IMR-90 (cell line): ENCODE measurements around the gene RAP1GAP2. TPM values are rescaled to one million over a fixed set of nuclear protein-coding genes. Genes with fewer than 3 reads are reported as not detected.

Experiments
- ATAC-seq: fragments of 200-7000 bp; cut with Tn5 transposase; 2 replicates; pipeline ENCODE4 v1.9.1; 2020; ENCODE audit warnings: low read depth, mild to moderate bottlenecking, moderate library complexity
- BruUV-seq: library from RNA; stranded (reverse); fragments of 400-500 nt; replicated peaks from 2 replicates; lab custom pipeline; 2021; lab: Mats Ljungman, UMichigan
- CTCF ChIA-PET: fragments of 300-600 bp; formaldehyde crosslinking; extraction: SDS; loops from one replicate; lab custom pipeline; 2021; ENCODE audit warnings: antibody characterized with exemption; lab: Yijun Ruan, JAX
- POLR2A ChIA-PET: fragments of 300-600 bp; sonication (Branson Sonifier 250); formaldehyde crosslinking; loops from one replicate; lab custom pipeline; 2022; ENCODE audit warnings: antibody characterized with exemption; ENCODE audit not compliant: unreplicated experiment; lab: Charles Lee
- DNase-seq: peaks from one replicate; pipeline ENCODE4 v3.0.0; 2013
- H2AFZ ChIP-seq: replicated peaks from 2 replicates; pipeline ENCODE3; 2013; ENCODE audit warnings: low read length, mild to moderate bottlenecking; ENCODE audit not compliant: poor library complexity
- H2AK5ac ChIP-seq: 2 replicates; pipeline ENCODE4 v1.6.1; 2013; ENCODE audit warnings: low read depth, low read length, inconsistent platforms
- H2AK9ac ChIP-seq: replicated peaks from 2 replicates; pipeline ENCODE3; 2013; ENCODE audit warnings: mild to moderate bottlenecking, low read depth, low read length, moderate library complexity; ENCODE audit not compliant: poor library complexity
- H2BK120ac ChIP-seq: 2 replicates; pipeline ENCODE4 v1.6.1; 2013; ENCODE audit warnings: low read depth, low read length, inconsistent platforms
- H2BK15ac ChIP-seq: 3 replicates; pipeline ENCODE4 v1.6.1; 2013; ENCODE audit warnings: low read depth, low read length, inconsistent platforms
- H2BK20ac ChIP-seq: 2 replicates; pipeline ENCODE4 v1.6.1; 2013; ENCODE audit warnings: low read depth, mild to moderate bottlenecking, inconsistent platforms, low read length, moderate library complexity
- H2BK5ac ChIP-seq: 2 replicates; pipeline ENCODE4 v1.6.1; 2013; ENCODE audit warnings: mild to moderate bottlenecking, low read depth, low read length, inconsistent platforms; ENCODE audit not compliant: poor library complexity, severe bottlenecking
- H3K14ac ChIP-seq: replicated peaks from 2 replicates; pipeline ENCODE4 v1.6.1; 2013; ENCODE audit warnings: low read depth, low read length, inconsistent platforms
- H3K18ac ChIP-seq: 2 replicates; pipeline ENCODE4 v1.6.1; 2013; ENCODE audit warnings: low read depth, low read length, control low read depth
- H3K23ac ChIP-seq: 2 replicates; pipeline ENCODE4 v1.6.1; 2013; ENCODE audit warnings: low read depth, low read length, inconsistent platforms
- H3K27ac ChIP-seq: 2 replicates; pipeline ENCODE4 v1.5.1; 2013; ENCODE audit warnings: mild to moderate bottlenecking, control low read depth, low read length; ENCODE audit not compliant: insufficient read depth
- H3K27me3 ChIP-seq: 2 replicates; pipeline ENCODE4 v1.6.1; 2013; ENCODE audit warnings: low read length; ENCODE audit not compliant: control insufficient read depth, insufficient read depth
- H3K36me3 ChIP-seq: 2 replicates; pipeline ENCODE4 v1.6.1; 2013; ENCODE audit warnings: low read length, mixed read lengths; ENCODE audit not compliant: control insufficient read depth, insufficient read depth
- H3K4ac ChIP-seq: 2 replicates; pipeline ENCODE4 v1.6.1; 2013; ENCODE audit warnings: low read depth, low read length, inconsistent platforms
- H3K4me1 ChIP-seq: 2 replicates; pipeline ENCODE4 v1.6.1; 2013; ENCODE audit warnings: low read length, mixed read lengths; ENCODE audit not compliant: control insufficient read depth, insufficient read depth
- H3K4me2 ChIP-seq: 2 replicates; pipeline ENCODE4 v1.6.1; 2013; ENCODE audit warnings: low read depth, mild to moderate bottlenecking, control low read depth, low read length, moderate library complexity
- H3K4me3 ChIP-seq: 2 replicates; pipeline ENCODE4 v1.5.1; 2013; ENCODE audit warnings: low read depth, mild to moderate bottlenecking, control low read depth, low read length, moderate library complexity; ENCODE audit not compliant: insufficient read depth
- H3K56ac ChIP-seq: 2 replicates; pipeline ENCODE4 v1.6.1; 2013; ENCODE audit warnings: low read length, inconsistent platforms; ENCODE audit not compliant: insufficient read depth; ENCODE audit errors: extremely low read depth
- H3K79me1 ChIP-seq, 2 experiments: 2 replicates each; pipeline ENCODE4 v1.6.1; 2013; ENCODE audit warnings: low read length in 2 of 2, inconsistent platforms in 1 of 2, low read depth in 1 of 2
- H3K9ac ChIP-seq: 2 replicates; pipeline ENCODE4 v1.6.1; 2013; ENCODE audit warnings: low read depth, low read length, control low read depth
- H3K9me1 ChIP-seq: 2 replicates; pipeline ENCODE4 v1.6.1; 2013; ENCODE audit warnings: low read length, inconsistent platforms; ENCODE audit not compliant: insufficient read depth
- H3K9me3 ChIP-seq: 2 replicates; pipeline ENCODE4 v1.6.1; 2013; ENCODE audit warnings: low read length; ENCODE audit not compliant: control insufficient read depth, insufficient read depth
- H4K20me1 ChIP-seq: 2 replicates; pipeline ENCODE4 v1.6.1; 2013; ENCODE audit warnings: low read length, inconsistent platforms; ENCODE audit not compliant: insufficient read depth
- H4K5ac ChIP-seq: 2 replicates; pipeline ENCODE4 v1.6.1; 2013; ENCODE audit warnings: mild to moderate bottlenecking, low read depth, low read length, control low read depth
- H4K8ac ChIP-seq, 2 experiments: 2 replicates each; pipeline ENCODE4 v1.6.1; 2013; ENCODE audit warnings: low read depth in 2 of 2, low read length in 2 of 2, control low read depth in 1 of 2, inconsistent platforms in 1 of 2
- H4K91ac ChIP-seq: 2 replicates; pipeline ENCODE4 v1.6.1; 2013; ENCODE audit warnings: low read depth, low read length, inconsistent platforms; ENCODE audit not compliant: insufficient read depth
- BHLHE40 ChIP-seq: fragments of 150-350 bp; IDR thresholded peaks from 2 replicates; pipeline ENCODE4 v1.6.1; 2016; ENCODE audit warnings: mild to moderate bottlenecking, low read depth, low read length
- CEBPB ChIP-seq: IDR thresholded peaks from 2 replicates; pipeline ENCODE4 v1.6.1; 2012; ENCODE audit warnings: low read depth, low read length, improper control_type of control experiment
- CHD1 ChIP-seq: IDR thresholded peaks from 2 replicates; pipeline ENCODE4 v1.6.1; 2012; ENCODE audit warnings: low read depth, low read length, improper control_type of control experiment
- ELK1 ChIP-seq: fragments of 150-350 bp; IDR thresholded peaks from 2 replicates; pipeline ENCODE4 v1.6.1; 2016; ENCODE audit warnings: low read depth, mild to moderate bottlenecking, low read length, moderate library complexity, borderline replicate concordance
- FOS ChIP-seq: fragments of 150-350 bp; IDR thresholded peaks from 2 replicates; pipeline ENCODE4 v1.6.1; 2016; ENCODE audit warnings: low read depth, low read length
- MAFK ChIP-seq: IDR thresholded peaks from 2 replicates; pipeline ENCODE4 v1.6.1; 2012; ENCODE audit warnings: low read depth, low read length, improper control_type of control experiment
- NFE2L2 ChIP-seq: fragments of 150-350 bp; IDR thresholded peaks from 2 replicates; pipeline ENCODE4 v1.6.1; 2016; ENCODE audit warnings: low read depth, mild to moderate bottlenecking, low read length
- POLR2A ChIP-seq: IDR thresholded peaks from 2 replicates; pipeline ENCODE4 v1.6.1; 2012; ENCODE audit warnings: mild to moderate bottlenecking, low read depth, low read length
- RAD21 ChIP-seq: IDR thresholded peaks from 2 replicates; pipeline ENCODE4 v1.6.1; 2012; ENCODE audit warnings: low read length, improper control_type of control experiment
- RCOR1 ChIP-seq: IDR thresholded peaks from 2 replicates; pipeline ENCODE4 v1.6.1; 2012; ENCODE audit warnings: mild to moderate bottlenecking, low read length, improper control_type of control experiment; ENCODE audit not compliant: insufficient replicate concordance
- RFX5 ChIP-seq: IDR thresholded peaks from 2 replicates; pipeline ENCODE4 v1.8.0; 2012; ENCODE audit warnings: low read depth, mild to moderate bottlenecking, low read length, moderate library complexity
- SMC3 ChIP-seq: fragments of 150-350 bp; IDR thresholded peaks from 2 replicates; pipeline ENCODE4 v1.6.1; 2016; ENCODE audit warnings: low read depth, mild to moderate bottlenecking, antibody characterized with exemption, low read length, moderate library complexity
- WGBS, 2 experiments: methylation state at CpG; one replicate each; pipeline versions ENCODE4 v1.1.5 to v1.1.7; 2013; ENCODE audit warnings: missing lambda C conversion rate in 2 of 2; ENCODE audit not compliant: insufficient read length in 1 of 2; ENCODE audit errors: extremely low coverage in 2 of 2; 5-methylcytosine and 5-hydroxymethylcytosine counted together
- dilution Hi-C: fragments of 300-500 bp; cut with HindIII; formaldehyde crosslinking; loops from one replicate; pipeline ENCODE4 v1.14.3; 2018; ENCODE audit warnings: low sequenced_read_pairs; ENCODE audit not compliant: unreplicated experiment
- in situ Hi-C: fragments of 300-500 bp; cut with MboI; formaldehyde crosslinking; loops from 3 replicates; pipeline ENCODE4 v1.14.3; 2019; ENCODE audit warnings: low sequenced_read_pairs, inconsistent platforms, mixed read lengths
- intact Hi-C: fragments of 100-400 bp; cut with micrococcal nuclease; formaldehyde crosslinking; loops from 2 replicates; pipeline ENCODE4 v1.10.0; 2022
- polyA plus RNA-seq, 3 experiments: library from polyadenylated mRNA; depleted of rRNA; stranded (reverse); fragments of >200 nt; gene quantifications; 2 replicates each; pipeline ENCODE4 v1.2.3, GENCODE V29; 2012; ENCODE audit warnings: low replicate concordance in 1 of 3
- total RNA-seq: library from RNA; depleted of rRNA; stranded (reverse); fragments of >200 nt; gene quantifications from 2 replicates; pipeline ENCODE4 v1.2.3, GENCODE V29; 2012
- TF ChIP-seq, protein P1 (sequence below): conservative IDR thresholded peaks from 2 replicates; pipeline ENCODE4 v1.5.1; 2012; ENCODE audit warnings: mild to moderate bottlenecking, low read depth, low read length, improper control_type of control experiment
- TF ChIP-seq, protein P2 (sequence below): fragments of 150-350 bp; IDR thresholded peaks from 2 replicates; pipeline ENCODE4 v1.6.1; 2017; ENCODE audit warnings: mild to moderate bottlenecking, antibody characterized with exemption, low read length, low read depth

Gene RAP1GAP2
- total and polyA plus RNA-seq, 2 of the 4 experiments (the other 2 are of a cell fraction) = 5.7 to 7.5 TPM

DNA sequence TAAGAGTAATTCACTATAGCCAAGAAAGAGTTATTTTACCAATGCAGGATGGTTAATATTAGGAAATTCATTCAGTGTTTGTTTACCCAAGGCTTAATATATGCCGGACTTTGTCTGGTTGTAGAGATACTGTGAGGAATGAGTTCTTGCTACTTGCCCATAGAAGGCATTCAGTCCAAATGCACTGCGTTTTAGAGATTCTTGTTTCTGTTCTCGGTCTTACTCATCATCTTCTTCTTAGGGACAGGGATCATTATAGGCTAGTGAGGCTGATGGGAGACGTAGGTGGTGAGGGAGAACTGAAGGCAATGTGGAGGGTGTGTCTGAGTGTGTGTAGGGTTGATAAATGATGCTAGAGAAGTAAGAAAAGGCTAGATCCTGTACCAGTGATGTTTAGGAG lies 176.5 kb downstream of the RAP1GAP2 start:
- H3K27ac ChIP-seq = no peak overlapping the region
- H4K8ac ChIP-seq = peak overlapping the region in 1 of 2 experiments; percentile 78; a peak in 2 of 4 replicates
- 0 out of 2 replicates have a peak overlapping the region, but pooled peaks have one; percentile 66 for H3K23ac ChIP-seq
- no peaks in the 10 kb centered on the region for H3K9me3 ChIP-seq
- no peak overlapping the region for H3K14ac ChIP-seq
- H2BK5ac ChIP-seq = peak overlapping the region; percentile 74
- ATAC-seq (peak; percentile 54), DNase-seq (peak; percentile 42)
- 0 out of 2 replicates have a peak overlapping the region, but pooled peaks have one; percentile 27 for H3K4ac ChIP-seq
- H2AFZ ChIP-seq = no peak overlapping the region
- H2AK9ac ChIP-seq = peak overlapping the region; percentile 24
- H4K20me1 ChIP-seq = no peaks in the 10 kb centered on the region
- CTCF ChIA-PET = no interaction called here
- 20% methylated on average over 1 of the region's 4 CpGs; no CpG with 5 or more reads in 1 of the 2 experiments for WGBS, 2 experiments
- no peak overlapping the region for H3K18ac ChIP-seq
- H3K4me2 ChIP-seq = no peak overlapping the region
- no peaks in the 10 kb centered on the region for H3K9me1 ChIP-seq
- H3K27me3 ChIP-seq = no peaks in the 10 kb centered on the region
- no peak overlapping the region for H3K56ac ChIP-seq
- H2BK120ac ChIP-seq = peak overlapping the region; percentile 64
- intact Hi-C loops = no loop called here
- peak overlapping the region; percentile 45; the same call in 1 of the 2 replicates for H2BK20ac ChIP-seq
- POLR2A ChIA-PET = no interaction called here
- H2AK5ac ChIP-seq = no peak overlapping the region
- TF ChIP-seq BHLHE40 (no peak), ELK1 (no peak), MAFK (no peak), RFX5 (no peak), FOS (no peak), RAD21 (no peak), CHD1 (no peak), POLR2A (no peak), RCOR1 (no peak), SMC3 (no peak), CEBPB (no peak), NFE2L2 (no peak)
- TF ChIP-seq, protein P1, sequence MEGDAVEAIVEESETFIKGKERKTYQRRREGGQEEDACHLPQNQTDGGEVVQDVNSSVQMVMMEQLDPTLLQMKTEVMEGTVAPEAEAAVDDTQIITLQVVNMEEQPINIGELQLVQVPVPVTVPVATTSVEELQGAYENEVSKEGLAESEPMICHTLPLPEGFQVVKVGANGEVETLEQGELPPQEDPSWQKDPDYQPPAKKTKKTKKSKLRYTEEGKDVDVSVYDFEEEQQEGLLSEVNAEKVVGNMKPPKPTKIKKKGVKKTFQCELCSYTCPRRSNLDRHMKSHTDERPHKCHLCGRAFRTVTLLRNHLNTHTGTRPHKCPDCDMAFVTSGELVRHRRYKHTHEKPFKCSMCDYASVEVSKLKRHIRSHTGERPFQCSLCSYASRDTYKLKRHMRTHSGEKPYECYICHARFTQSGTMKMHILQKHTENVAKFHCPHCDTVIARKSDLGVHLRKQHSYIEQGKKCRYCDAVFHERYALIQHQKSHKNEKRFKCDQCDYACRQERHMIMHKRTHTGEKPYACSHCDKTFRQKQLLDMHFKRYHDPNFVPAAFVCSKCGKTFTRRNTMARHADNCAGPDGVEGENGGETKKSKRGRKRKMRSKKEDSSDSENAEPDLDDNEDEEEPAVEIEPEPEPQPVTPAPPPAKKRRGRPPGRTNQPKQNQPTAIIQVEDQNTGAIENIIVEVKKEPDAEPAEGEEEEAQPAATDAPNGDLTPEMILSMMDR = no peak
- TF ChIP-seq, protein P2, sequence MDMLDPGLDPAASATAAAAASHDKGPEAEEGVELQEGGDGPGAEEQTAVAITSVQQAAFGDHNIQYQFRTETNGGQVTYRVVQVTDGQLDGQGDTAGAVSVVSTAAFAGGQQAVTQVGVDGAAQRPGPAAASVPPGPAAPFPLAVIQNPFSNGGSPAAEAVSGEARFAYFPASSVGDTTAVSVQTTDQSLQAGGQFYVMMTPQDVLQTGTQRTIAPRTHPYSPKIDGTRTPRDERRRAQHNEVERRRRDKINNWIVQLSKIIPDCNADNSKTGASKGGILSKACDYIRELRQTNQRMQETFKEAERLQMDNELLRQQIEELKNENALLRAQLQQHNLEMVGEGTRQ = no peak
- H3K4me3 ChIP-seq = no peak overlapping the region
- H4K5ac ChIP-seq = no peak overlapping the region; the same call in 1 of the 2 replicates
- in situ Hi-C loops = no loop called here
- H2BK15ac ChIP-seq = no peak overlapping the region
- no TSS peak for BruUV-seq
- no peaks in the 10 kb centered on the region for H3K79me1 ChIP-seq
- H4K91ac ChIP-seq = no peak overlapping the region
- no peak overlapping the region for H3K9ac ChIP-seq
- H3K4me1 ChIP-seq = no peaks in the 10 kb centered on the region
- dilution Hi-C loops = no loop called here
- no peaks in the 10 kb centered on the region for H3K36me3 ChIP-seq
